Right lobe of liver (tissue), 6 donors: Measurements from ENCODE around the gene F8. TPM values are rescaled to one million over a fixed set of nuclear protein-coding genes. Genes with fewer than 3 reads are reported as not detected.
A peak's percentile ranks its signal among the peaks of the same experiment; 100 is the strongest.

Source experiments
- ATAC-seq, 4 donors: fragments of 200-7000 bp; cut with Tn5 transposase; one replicate each; pipeline ENCODE4 v1.9.1; 2020; ENCODE audit warnings: mild to moderate bottlenecking in 4 of 4, moderate library complexity in 4 of 4
- DNase-seq, 3 donors: peaks; one replicate each; pipeline ENCODE4 v3.0.0-alpha.2; 2020
- H3K27ac ChIP-seq, 3 donors: fragments of 200-600 bp; one replicate each; pipeline ENCODE4 v1.8.0; 2022
- H3K27me3 ChIP-seq, 2 donors: fragments of 200-600 bp; one replicate each; pipeline ENCODE4 v1.8.0; 2022
- H3K36me3 ChIP-seq, 4 donors: fragments of 200-600 bp; sonication (generic) in 1 of 4; one replicate each; pipeline versions ENCODE4 v1.5.1 to v1.8.0; 2017 to 2022; ENCODE audit warnings: control low read depth in 1 of 4
- H3K4me1 ChIP-seq, 4 donors: fragments of 200-600 bp; sonication (generic) in 1 of 4; one replicate each; pipeline versions ENCODE4 v1.5.1 to v1.8.0; 2017 to 2022; ENCODE audit warnings: control low read depth in 1 of 4
- H3K4me3 ChIP-seq, 3 donors: fragments of 200-600 bp; one replicate each; pipeline ENCODE4 v1.8.0; 2022
- H3K9me3 ChIP-seq, 4 donors: fragments of 200-600 bp; sonication (generic) in 1 of 4; one replicate each; pipeline versions ENCODE4 v1.5.1 to v1.8.0; 2017 to 2022; ENCODE audit warnings: control low read depth in 1 of 4
- POLR2A ChIP-seq: fragments of 450-650 bp; IDR thresholded peaks from one replicate; pipeline ENCODE4 v1.6.1; 2017; ENCODE audit warnings: antibody characterized with exemption, mild to moderate bottlenecking
- WGBS: methylation state at CpG from one replicate; pipeline ENCODE4 v1.1.6; 2018; ENCODE audit warnings: low coverage, low lambda C conversion rate; ENCODE audit not compliant: insufficient coverage; ENCODE audit errors: missing lambda C conversion rate; 5-methylcytosine and 5-hydroxymethylcytosine counted together
- intact Hi-C, 2 donors: fragments of 100-400 bp; cut with DNase I; formaldehyde crosslinking; loops; one replicate each; pipeline versions ENCODE4 v1.11.2 to v1.14.1; 2022
- total RNA-seq, 6 experiments: library from RNA; depleted of rRNA in 2 of 6; stranded (reverse); fragments of >200 nt in 2 of 6; fragmentation: NEBNext Ultra II Directional in 3 of 6; extraction: Animal tissue kit (Norgen Biotek cat#: 25700) in 3 of 6; gene quantifications; one replicate each; pipeline versions ENCODE4 v1.1.0 to v1.2.4, GENCODE V29; 2016 to 2023
- TF ChIP-seq, protein P1 (sequence below), 4 donors: fragments of 200-600 bp in 3 of 4; fragments of 450-650 bp in 1 of 4; IDR thresholded peaks; one replicate each; pipeline versions ENCODE4 v1.5.1 to v1.8.0; 2016 to 2022; ENCODE audit warnings: antibody characterized with exemption in 4 of 4, mild to moderate bottlenecking in 2 of 4
- donor health status: DM: no; HTN: yes; CAD: no.
- donor health status: DM: no; HTN: no; CAD: no.
- donor health status: DM: no; HTN: no; CAD: no.
- donor health status: DM: no; HTN: yes; CAD: no.
- donor health status: DM: no; HTN: yes; CAD: no.

The F8 gene
- total RNA-seq, 6 experiments from 2014 or later: 19.4 to 36.2 (median 26.3) TPM

DNA sequence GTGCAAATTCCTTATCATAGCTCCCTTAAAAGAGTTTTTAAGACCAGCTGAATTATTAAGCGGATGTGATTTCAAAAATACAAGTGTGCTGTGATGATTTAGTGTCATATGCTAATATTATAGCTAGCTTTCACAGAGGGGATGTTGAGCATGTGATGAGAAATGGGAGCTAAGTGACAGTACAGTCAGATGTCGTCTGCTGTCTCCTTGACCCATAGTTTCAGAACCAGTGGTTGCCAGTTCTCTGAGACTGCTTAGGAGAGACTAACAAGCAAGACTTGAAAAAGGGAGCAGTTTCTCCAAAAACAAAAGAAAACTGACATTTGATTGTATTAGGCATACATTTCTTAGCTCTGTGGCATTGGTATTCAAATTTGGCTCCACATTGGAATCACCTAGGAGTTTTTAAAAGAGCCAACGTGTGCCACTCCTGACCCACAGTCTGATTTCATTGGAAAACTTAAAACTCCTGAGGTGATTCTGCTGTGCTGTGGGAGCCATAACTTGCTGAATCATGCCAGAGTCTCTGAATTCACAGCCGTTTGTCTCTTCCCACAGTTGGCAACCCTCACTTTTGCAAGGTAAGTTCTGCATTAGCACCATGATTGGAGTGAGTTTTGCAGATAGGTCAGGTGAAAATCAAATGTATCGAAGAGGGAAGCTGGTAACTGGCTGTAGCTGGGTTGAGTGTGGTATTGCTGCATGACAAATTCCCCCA, 24.4 kb upstream of the F8 start:
- Histone ChIP-seq H3K9me3 (no peaks in the 10 kb centered on the region), H3K27ac (no peak overlapping the region), H3K36me3 (no peaks in the 10 kb centered on the region), H3K4me3 (no peak overlapping the region), H3K4me1 (peaks cover 0 to 3% (median 0%) of the 10 kb centered on the region in 4 donors), H3K27me3 (no peaks in the 10 kb centered on the region)
- TF ChIP-seq, protein P1, sequence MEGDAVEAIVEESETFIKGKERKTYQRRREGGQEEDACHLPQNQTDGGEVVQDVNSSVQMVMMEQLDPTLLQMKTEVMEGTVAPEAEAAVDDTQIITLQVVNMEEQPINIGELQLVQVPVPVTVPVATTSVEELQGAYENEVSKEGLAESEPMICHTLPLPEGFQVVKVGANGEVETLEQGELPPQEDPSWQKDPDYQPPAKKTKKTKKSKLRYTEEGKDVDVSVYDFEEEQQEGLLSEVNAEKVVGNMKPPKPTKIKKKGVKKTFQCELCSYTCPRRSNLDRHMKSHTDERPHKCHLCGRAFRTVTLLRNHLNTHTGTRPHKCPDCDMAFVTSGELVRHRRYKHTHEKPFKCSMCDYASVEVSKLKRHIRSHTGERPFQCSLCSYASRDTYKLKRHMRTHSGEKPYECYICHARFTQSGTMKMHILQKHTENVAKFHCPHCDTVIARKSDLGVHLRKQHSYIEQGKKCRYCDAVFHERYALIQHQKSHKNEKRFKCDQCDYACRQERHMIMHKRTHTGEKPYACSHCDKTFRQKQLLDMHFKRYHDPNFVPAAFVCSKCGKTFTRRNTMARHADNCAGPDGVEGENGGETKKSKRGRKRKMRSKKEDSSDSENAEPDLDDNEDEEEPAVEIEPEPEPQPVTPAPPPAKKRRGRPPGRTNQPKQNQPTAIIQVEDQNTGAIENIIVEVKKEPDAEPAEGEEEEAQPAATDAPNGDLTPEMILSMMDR (IDR thresholded peaks at IDR 0.05): no peak
- no peak for TF ChIP-seq POLR2A
- DNase-seq (no peak), ATAC-seq (no peak)
- WGBS: 51% methylated on average over 5 of the region's 5 CpGs
- intact Hi-C loops: no loop called here

DNA sequence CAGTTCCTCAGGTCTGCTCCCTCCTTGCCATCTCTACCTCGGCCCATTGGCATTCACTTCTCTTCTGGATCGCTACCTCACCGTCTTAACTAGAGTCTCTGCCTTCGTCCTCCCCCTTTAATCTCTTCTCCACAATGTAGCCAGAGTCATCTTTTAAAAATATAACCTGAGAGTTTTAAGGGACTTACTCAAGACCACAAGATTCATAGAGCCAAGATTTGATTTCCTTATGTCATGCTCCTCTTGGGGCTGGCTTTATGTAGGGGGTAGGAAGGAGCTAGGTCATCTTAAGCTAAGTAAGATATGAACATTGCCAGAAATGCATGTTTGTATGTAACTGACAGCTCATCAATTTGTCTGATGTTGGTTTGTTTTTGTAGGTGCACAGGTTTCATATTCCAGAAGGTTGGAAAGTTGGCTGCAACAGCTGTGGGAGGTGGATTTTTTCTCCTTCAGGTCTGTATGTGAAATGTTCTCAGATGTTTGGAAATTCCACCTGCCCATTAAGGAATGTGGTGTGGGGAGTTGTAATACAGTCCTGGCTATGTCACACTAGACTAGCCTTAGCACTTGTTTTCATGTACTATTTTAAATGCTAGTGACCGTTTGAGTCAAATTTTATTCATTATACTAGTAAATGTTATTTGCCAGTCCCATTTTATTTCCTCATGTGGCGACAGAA, 23.7 kb upstream of the F8 start:
- intact Hi-C loops: no loop called here
- no peaks in the 10 kb centered on the region for H3K27me3 ChIP-seq
- no peak overlapping the region for H3K27ac ChIP-seq
- H3K4me3 ChIP-seq: no peak overlapping the region
- no peak for ATAC-seq
- TF ChIP-seq POLR2A: no peak
- H3K9me3 ChIP-seq: no peaks in the 10 kb centered on the region
- H3K4me1 ChIP-seq: no peaks in the 10 kb centered on the region
- no peaks in the 10 kb centered on the region for H3K36me3 ChIP-seq
- 57% methylated on average over 6 of the region's 6 CpGs for WGBS
- DNase-seq: no peak

DNA sequence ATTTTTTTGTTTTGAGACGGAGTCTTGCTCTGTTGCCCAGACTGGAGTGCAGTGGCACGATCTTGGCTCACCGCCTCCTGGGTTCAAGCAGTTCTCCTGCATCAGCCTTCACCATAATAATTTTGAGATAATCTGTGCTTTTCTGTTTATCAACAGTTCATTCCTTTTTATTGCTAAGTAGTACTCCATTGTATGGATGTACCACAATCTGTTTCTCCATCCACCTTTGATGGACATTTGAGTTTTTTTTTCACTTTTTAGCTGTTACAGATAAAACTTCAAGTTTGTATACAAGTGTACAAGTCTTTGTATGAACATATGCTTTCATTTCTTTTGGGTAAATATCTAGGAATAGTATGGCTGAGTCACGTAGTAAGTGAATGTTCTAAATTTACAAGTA, 13.2 kb upstream of the F8 start:
- no peak overlapping the region for H3K27ac ChIP-seq
- no peak overlapping the region for H3K4me3 ChIP-seq
- H3K9me3 ChIP-seq: no peaks in the 10 kb centered on the region
- no peak for ATAC-seq
- intact Hi-C loops: no loop called here
- no peak for DNase-seq
- TF ChIP-seq, protein P1 (IDR thresholded peaks at IDR 0.05): no peak
- TF ChIP-seq POLR2A: no peak
- H3K4me1 ChIP-seq: no peaks in the 10 kb centered on the region
- no peaks in the 10 kb centered on the region for H3K36me3 ChIP-seq
- H3K27me3 ChIP-seq: no peaks in the 10 kb centered on the region
- WGBS: 70% methylated on average over 4 of the region's 4 CpGs

DNA sequence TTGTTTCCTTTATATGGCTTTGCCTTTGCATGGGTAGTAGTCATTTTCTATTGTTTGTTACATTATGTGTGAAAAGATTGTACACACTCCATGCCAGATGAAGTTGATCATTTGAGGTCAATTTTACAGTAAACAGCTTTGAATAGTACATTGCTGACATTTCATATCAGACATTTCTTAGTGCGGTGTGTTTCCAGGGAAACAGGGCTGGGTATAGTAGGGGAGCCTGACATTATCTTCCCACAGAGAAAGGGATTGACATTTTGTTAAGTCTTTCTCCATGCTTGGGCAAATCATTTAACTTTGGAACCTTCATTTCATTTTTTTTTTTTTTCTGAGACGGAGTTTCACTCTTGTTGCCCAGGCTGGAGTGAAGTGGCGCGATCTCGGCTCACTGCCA, 9.1 kb upstream of the F8 start:
- Histone ChIP-seq H3K9me3 (no peaks in the 10 kb centered on the region), H3K27me3 (no peaks in the 10 kb centered on the region), H3K27ac (no peak overlapping the region), H3K4me3 (no peak overlapping the region), H3K4me1 (no peaks in the 10 kb centered on the region), H3K36me3 (no peaks in the 10 kb centered on the region)
- intact Hi-C loops: no loop called here
- TF ChIP-seq POLR2A: no peak
- TF ChIP-seq, protein P1 (IDR thresholded peaks at IDR 0.05): no peak
- 59% methylated on average over 5 of the region's 5 CpGs for WGBS
- DNase-seq (no peak), ATAC-seq (no peak)

DNA sequence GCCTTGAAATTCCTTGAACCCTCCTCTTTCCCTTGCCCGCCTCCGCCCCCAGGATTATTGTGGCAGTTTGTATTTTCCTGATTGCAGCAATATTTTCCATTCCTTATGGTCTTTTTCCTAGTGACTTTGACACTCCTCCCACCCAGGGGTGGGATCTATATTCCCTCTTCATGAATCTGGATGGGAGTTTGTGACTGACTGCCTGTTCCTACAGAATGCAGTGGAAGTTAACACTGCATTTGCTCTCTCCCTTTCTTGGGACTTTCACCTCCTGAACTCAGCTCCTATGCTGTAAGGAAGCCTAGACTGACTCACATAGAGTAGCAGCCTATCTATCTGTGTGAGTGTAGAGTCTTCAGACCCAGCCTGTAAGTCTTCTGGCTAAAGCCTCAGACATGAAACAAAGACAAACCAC, 6.4 kb upstream of the F8 start:
- Histone ChIP-seq H3K9me3 (no peaks in the 10 kb centered on the region), H3K27me3 (no peaks in the 10 kb centered on the region), H3K27ac (peak overlapping the region in 1 of 3 donors; percentile 93), H3K4me3 (no peak overlapping the region), H3K4me1 (no peaks in the 10 kb centered on the region), H3K36me3 (no peaks in the 10 kb centered on the region)
- TF ChIP-seq, protein P1 (IDR thresholded peaks at IDR 0.05): no peak
- no peak for TF ChIP-seq POLR2A
- ATAC-seq (no peak), DNase-seq (no peak)
- 39% methylated on average over 2 of the region's 2 CpGs for WGBS
- intact Hi-C loops: no loop called here
